ENCODE data around the gene KREMEN1.

The KREMEN1 gene

DNA sequence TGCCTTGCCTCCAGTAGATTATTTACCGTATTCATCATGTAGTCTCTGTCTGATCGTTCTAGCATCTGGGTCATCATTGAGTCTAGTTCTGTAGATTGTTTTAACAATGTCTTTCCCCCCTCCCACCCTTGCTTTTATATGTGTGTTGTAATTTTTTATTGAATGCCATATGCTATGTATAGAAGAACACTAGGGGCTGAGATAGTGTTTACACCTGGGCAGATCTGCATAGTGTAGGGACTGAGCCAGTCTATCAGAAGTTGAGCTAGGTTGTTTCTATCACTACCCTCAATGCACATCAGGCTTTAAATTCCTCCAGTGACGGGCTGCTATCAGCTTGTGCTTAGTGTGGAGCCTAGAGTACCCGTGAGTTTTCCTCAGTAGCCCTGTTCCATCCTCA lies 61.6 kb downstream of the KREMEN1 start:
- Histone ChIP-seq H3K27ac (no peak overlapping the region), H3K36me3 (replicated peaks) (no peaks in the 10 kb centered on the region), H3K4me3 (ENCODE audit: low read depth, low read length) (no peak overlapping the region), H3K27me3 (replicated peaks) (no peaks in the 10 kb centered on the region)
- in situ Hi-C loops (cut with HindIII; ENCODE audit: low pct_ligation_motif_present, low sequenced_read_pairs): no loop called here
- TF ChIP-seq CTCF (IDR thresholded peaks at IDR 0.05; ENCODE audit: low read depth, low read length, missing control alignments): no peak
- no peak for DNase-seq

DNA sequence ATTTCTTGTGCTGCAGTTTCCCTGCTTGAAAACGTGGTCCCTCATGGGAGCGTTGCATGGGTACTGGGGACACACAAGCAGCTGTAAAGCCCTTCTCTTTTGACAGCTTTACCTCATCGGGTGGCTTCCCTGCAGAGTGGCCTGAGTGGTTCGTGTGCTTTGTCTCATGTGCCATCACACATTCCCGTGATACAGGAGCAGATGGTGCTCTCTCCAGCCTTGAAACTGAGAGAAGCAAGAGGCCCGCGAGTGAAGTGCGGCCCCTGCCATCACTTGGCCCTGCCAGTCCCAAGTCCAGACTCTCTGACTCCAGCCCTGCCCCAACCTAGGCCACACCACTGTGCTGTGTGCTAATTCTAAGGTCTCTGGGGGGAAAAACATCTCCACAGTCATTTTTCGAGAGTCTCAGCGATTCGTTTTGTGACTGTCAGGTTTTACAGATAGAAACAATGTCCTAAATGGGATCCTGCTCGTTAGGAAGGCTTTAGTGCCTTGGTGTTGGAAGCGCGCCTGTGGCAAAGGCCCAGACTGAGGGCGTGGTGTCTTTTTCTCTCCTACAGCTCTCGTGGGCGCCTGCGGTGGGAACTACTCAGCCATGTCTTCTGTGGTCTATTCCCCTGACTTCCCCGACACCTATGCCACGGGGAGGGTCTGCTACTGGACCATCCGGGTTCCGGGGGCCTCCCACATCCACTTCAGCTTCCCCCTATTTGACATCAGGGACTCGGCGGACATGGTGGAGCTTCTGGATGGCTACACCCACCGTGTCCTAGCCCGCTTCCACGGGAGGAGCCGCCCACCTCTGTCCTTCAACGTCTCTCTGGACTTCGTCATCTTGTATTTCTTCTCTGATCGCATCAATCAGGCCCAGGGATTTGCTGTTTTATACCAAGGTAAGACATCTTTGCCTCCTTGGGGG lies 64.2 kb downstream of the KREMEN1 start:
- no peak for DNase-seq
- H3K27me3 ChIP-seq (replicated peaks): no peaks in the 10 kb centered on the region
- no peaks in the 10 kb centered on the region for H3K36me3 ChIP-seq (replicated peaks)
- TF ChIP-seq CTCF (IDR thresholded peaks at IDR 0.05; ENCODE audit: low read depth, low read length, missing control alignments): no peak
- in situ Hi-C loops (cut with HindIII; ENCODE audit: low pct_ligation_motif_present, low sequenced_read_pairs): no loop called here
- no peak overlapping the region for H3K4me3 ChIP-seq (ENCODE audit: low read depth, low read length)
- H3K27ac ChIP-seq: no peak overlapping the region

DNA sequence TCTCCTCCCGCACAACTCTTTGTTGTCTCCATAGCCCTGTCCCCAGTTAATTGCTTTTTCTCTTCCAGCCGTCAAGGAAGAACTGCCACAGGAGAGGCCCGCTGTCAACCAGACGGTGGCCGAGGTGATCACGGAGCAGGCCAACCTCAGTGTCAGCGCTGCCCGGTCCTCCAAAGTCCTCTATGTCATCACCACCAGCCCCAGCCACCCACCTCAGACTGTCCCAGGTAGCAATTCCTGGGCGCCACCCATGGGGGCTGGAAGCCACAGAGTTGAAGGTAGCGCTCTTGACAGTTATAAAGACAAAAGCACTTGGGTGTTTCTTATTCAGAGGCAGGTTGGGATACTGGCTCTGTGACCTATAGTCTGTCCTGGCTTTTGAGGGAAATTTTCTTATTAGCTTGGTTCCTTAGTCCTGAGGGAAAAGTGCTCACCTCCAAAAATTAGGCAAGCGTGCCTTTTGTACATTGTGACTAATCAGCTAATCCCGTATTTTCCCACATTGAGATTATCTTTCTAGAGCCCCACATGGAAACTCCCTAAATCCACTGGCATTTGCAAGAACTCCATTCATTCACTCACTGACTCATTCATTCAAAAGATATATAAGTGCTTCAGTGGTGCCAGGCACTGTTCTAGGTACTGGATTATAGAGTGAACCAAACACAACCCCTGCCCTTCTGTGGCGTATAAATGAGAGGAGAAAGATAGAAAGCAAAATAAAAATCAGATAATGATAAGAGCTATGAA lies 65.9 kb downstream of the KREMEN1 start:
- H3K27me3 ChIP-seq (replicated peaks): no peaks in the 10 kb centered on the region
- in situ Hi-C loops (cut with HindIII; ENCODE audit: low pct_ligation_motif_present, low sequenced_read_pairs): no loop called here
- DNase-seq: no peak
- TF ChIP-seq CTCF (IDR thresholded peaks at IDR 0.05; ENCODE audit: low read depth, low read length, missing control alignments): no peak
- no peak overlapping the region for H3K27ac ChIP-seq
- no peak overlapping the region for H3K4me3 ChIP-seq (ENCODE audit: low read depth, low read length)
- H3K36me3 ChIP-seq (replicated peaks): no peaks in the 10 kb centered on the region

DNA sequence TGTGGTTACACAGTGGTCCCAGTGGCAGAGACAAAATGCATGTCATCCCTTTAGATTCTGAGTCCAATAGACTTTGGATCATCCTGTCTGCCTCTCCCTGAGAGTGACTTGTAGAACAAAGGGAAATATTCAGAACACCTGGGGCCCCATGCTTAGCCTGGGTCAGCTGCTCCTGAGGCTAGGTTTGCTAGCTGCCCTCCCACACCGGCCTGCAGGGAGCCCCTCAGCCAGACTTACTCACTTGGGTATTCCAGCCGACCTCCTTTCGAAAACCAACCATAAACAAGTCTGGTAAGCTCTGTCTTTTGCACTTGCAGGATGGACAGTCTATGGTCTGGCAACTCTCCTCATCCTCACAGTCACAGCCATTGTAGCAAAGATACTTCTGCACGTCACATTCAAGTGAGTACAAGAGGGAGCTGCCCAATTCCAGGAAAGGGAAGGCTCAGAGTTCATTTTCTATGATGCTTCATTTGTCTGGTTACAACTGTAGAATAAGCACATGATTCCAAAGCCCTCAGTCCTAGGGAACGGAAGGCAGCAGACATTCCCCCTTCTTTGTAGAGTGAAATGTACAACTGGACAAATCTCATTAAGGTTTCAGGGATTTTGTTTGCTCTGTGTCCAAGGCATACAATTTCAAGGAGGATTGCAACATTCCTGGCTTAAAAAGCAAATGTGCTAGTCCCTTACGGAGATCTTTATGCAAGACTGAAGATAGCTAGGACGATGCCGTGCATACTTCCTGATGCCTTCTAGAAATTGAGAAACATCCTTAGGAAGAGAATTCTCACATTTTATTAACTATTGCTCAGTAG lies 67.3 kb downstream of the KREMEN1 start:
- H3K27ac ChIP-seq: no peak overlapping the region
- in situ Hi-C loops (cut with HindIII; ENCODE audit: low pct_ligation_motif_present, low sequenced_read_pairs): no loop called here
- no peak for TF ChIP-seq CTCF (IDR thresholded peaks at IDR 0.05; ENCODE audit: low read depth, low read length, missing control alignments)
- H3K36me3 ChIP-seq (replicated peaks): no peaks in the 10 kb centered on the region
- no peak overlapping the region for H3K4me3 ChIP-seq (ENCODE audit: low read depth, low read length)
- H3K27me3 ChIP-seq (replicated peaks): no peaks in the 10 kb centered on the region
- no peak for DNase-seq

DNA sequence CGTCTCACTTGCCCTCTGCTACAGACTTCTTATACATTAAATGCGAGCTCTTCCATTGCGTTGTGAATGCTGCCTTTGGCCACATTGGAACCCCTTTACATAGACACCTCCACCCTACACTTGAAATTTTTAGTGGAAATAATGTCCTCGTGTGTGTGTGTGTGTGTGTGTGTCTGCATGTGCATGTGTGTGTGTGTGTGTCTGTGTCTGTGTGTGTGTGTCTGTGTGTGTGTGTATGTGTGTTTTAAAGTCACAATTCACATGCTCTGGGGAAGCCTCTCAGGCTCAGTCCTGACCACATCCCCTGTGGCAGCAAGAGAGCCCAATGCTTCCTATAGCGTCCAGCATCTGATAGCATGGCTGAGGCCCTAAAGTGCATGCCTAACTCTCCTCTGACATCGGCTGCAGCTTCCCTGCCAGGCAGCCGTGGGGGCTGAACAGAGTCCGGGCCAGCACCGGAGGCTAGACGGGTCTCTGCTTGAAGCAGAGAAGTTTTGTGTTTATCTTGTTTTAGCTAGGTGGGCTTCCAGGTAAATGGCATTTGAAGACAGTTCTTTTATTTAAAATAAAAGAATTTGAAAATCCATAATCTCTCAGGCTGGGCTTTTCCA lies 68.3 kb downstream of the KREMEN1 start:
- Histone ChIP-seq H3K4me3 (ENCODE audit: low read depth, low read length) (no peak overlapping the region), H3K27me3 (replicated peaks) (no peaks in the 10 kb centered on the region), H3K36me3 (replicated peaks) (no peaks in the 10 kb centered on the region), H3K27ac (no peak overlapping the region)
- no peak for TF ChIP-seq CTCF (IDR thresholded peaks at IDR 0.05; ENCODE audit: low read depth, low read length, missing control alignments)
- in situ Hi-C loops (cut with HindIII; ENCODE audit: low pct_ligation_motif_present, low sequenced_read_pairs): no loop called here
- no peak for DNase-seq

Measured in brain microvascular endothelial cell (primary cell).